Measurements from ENCODE around the gene DMP1. TPM values are rescaled to one million over a fixed set of nuclear protein-coding genes. Genes with fewer than 3 reads are reported as not detected.

Gene DMP1
- total RNA-seq, result not detected
- long read RNA-seq, result 0 reads

- no peak for DNase-seq (ENCODE audit: missing footprints)
- intact Hi-C loops (cut with DNase I), result no loop called here
- ATAC-seq, result no peak
Observed at GRCh38 chr4:87649980-87650379, at the start of gene DMP1. TSS of gene DMP1 (plus strand) at chr4:87650280. CDS start at chr4:87656493, 6,213 bp downstream.

- DNase-seq (ENCODE audit: missing footprints) (no peak), ATAC-seq (no peak)
- intact Hi-C loops (cut with DNase I), result no loop called here
Observed at GRCh38 chr4:87601361-87601760, 48.7 kb upstream of the DMP1 start.

- DNase-seq (ENCODE audit: missing footprints) (no peak), ATAC-seq (no peak)
- intact Hi-C loops (cut with DNase I), result no loop called here
Observed at GRCh38 chr4:87608229-87608628, 41.9 kb upstream of the DMP1 start, which contains the start of gene DSPP. TSS of gene DSPP (plus strand) at chr4:87608529. CDS start at chr4:87610909, 2,380 bp downstream.

- ATAC-seq, result no peak
- no peak for DNase-seq (ENCODE audit: missing footprints)
- intact Hi-C loops (cut with DNase I), result loop anchor here (10.0 kb wide), 1 partner anchor 60 kb away; no protein-coding TSS in a partner anchor
Observed at GRCh38 chr4:87614292-87614890, 35.7 kb upstream of the DMP1 start.

- ATAC-seq (no peak), DNase-seq (ENCODE audit: missing footprints) (no peak)
- intact Hi-C loops (cut with DNase I), result loop anchor here (10.0 kb wide), 1 partner anchor 61 kb away; no protein-coding TSS in a partner anchor
Observed at GRCh38 chr4:87616268-87616667, 33.8 kb upstream of the DMP1 start.

GRCh38 chr4:87620086-87620485 is 30.0 kb upstream of the DMP1 start:
- ATAC-seq, result peak; percentile 42
- intact Hi-C loops (cut with DNase I), result no loop called here
- DNase-seq (ENCODE audit: missing footprints), result no peak

GRCh38 chr4:87620491-87620890 is 29.6 kb upstream of the DMP1 start:
- ATAC-seq (peak; percentile 97), DNase-seq (ENCODE audit: missing footprints) (no peak)
- intact Hi-C loops (cut with DNase I), result no loop called here

- ATAC-seq (no peak), DNase-seq (ENCODE audit: missing footprints) (no peak)
- intact Hi-C loops (cut with DNase I), result no loop called here
Observed at GRCh38 chr4:87622303-87622702, 27.8 kb upstream of the DMP1 start.

GRCh38 chr4:87624698-87625097 is 25.4 kb upstream of the DMP1 start:
- intact Hi-C loops (cut with DNase I), result no loop called here
- no peak for ATAC-seq

GRCh38 chr4:87631668-87632067 is 18.4 kb upstream of the DMP1 start:
- no peak for ATAC-seq
- intact Hi-C loops (cut with DNase I), result loop anchor here (5.0 kb wide), 1 partner anchor 89 kb away; no protein-coding TSS in a partner anchor
- no peak for DNase-seq (ENCODE audit: missing footprints)

More at GRCh38 chr4:87624698-87625097, 25.4 kb upstream of the DMP1 start:
- no peak for DNase-seq (ENCODE audit: missing footprints)

- intact Hi-C loops (cut with DNase I), result loop anchor here (5.0 kb wide), 1 partner anchor 90 kb away; no protein-coding TSS in a partner anchor
- DNase-seq (ENCODE audit: missing footprints) (no peak), ATAC-seq (no peak)
Observed at GRCh38 chr4:87632469-87632868, 17.6 kb upstream of the DMP1 start.

GRCh38 chr4:87633243-87633642 is 16.8 kb upstream of the DMP1 start:
- ATAC-seq, result peak; percentile 42
- DNase-seq (ENCODE audit: missing footprints), result no peak
- intact Hi-C loops (cut with DNase I), result loop anchor here (5.0 kb wide), 1 partner anchor 91 kb away; no protein-coding TSS in a partner anchor

- ATAC-seq (no peak), DNase-seq (ENCODE audit: missing footprints) (no peak)
- intact Hi-C loops (cut with DNase I), result no loop called here
Observed at GRCh38 chr4:87644286-87644685, 5.8 kb upstream of the DMP1 start.

- intact Hi-C loops (cut with DNase I), result no loop called here
- DNase-seq (ENCODE audit: missing footprints), result no peak
- ATAC-seq, result no peak
Observed at GRCh38 chr4:87650938-87651337, 858 bp downstream of the DMP1 start.

GRCh38 chr4:87651941-87652340 is 1.9 kb downstream of the DMP1 start:
- no peak for ATAC-seq
- no peak for DNase-seq (ENCODE audit: missing footprints)
- intact Hi-C loops (cut with DNase I), result no loop called here

- ATAC-seq (no peak), DNase-seq (ENCODE audit: missing footprints) (no peak)
- intact Hi-C loops (cut with DNase I), result no loop called here
Observed at GRCh38 chr4:87654487-87655044, 4.5 kb downstream of the DMP1 start.

GRCh38 chr4:87657525-87657924 is 7.4 kb downstream of the DMP1 start:
- intact Hi-C loops (cut with DNase I), result no loop called here
- ATAC-seq (no peak), DNase-seq (ENCODE audit: missing footprints) (no peak)

- no peak for ATAC-seq
- intact Hi-C loops (cut with DNase I), result no loop called here
Observed at GRCh38 chr4:87659247-87659931, 9.3 kb downstream of the DMP1 start.

GRCh38 chr4:87662871-87663270 is 12.8 kb downstream of the DMP1 start:
- ATAC-seq (peak; percentile 50), DNase-seq (ENCODE audit: missing footprints) (no peak)
- intact Hi-C loops (cut with DNase I), result no loop called here

More at GRCh38 chr4:87659247-87659931, 9.3 kb downstream of the DMP1 start:
- DNase-seq (ENCODE audit: missing footprints), result no peak

- intact Hi-C loops (cut with DNase I), result no loop called here
- no peak for ATAC-seq
Observed at GRCh38 chr4:87669373-87669772, 19.3 kb downstream of the DMP1 start.

More at GRCh38 chr4:87669373-87669772, 19.3 kb downstream of the DMP1 start:
- DNase-seq (ENCODE audit: missing footprints), result no peak
